ENCODE measurements around the gene TSPOAP1. TPM values are rescaled to one million over a fixed set of nuclear protein-coding genes. Genes with fewer than 3 reads are reported as not detected.

TSPOAP1 gene
- total and polyA plus RNA-seq, 2 of the 13 experiments (the other 11 are each of a cell fraction or from before 2014, with no cell fraction given) = not detected

GRCh38 chr17:58308173-58308984, 20.2 kb downstream of the TSPOAP1 start:
- Histone ChIP-seq H3K4me3 (replicated peaks in 1 of 3; ENCODE audit: insufficient read depth in 1 of 3, low read depth in 2 of 3, low read length in 3 of 3) (peak overlapping the region in 1 of 3 experiments; percentile 44; a peak in 1 of 6 replicates), H3K27ac (ENCODE audit: extremely low read length, insufficient read depth, low read length) (no peak overlapping the region), H3K79me2 (ENCODE audit: insufficient read depth, low read length) (no peaks in the 10 kb centered on the region), H3K9ac (ENCODE audit: insufficient read depth, low read depth, low read length) (no peak overlapping the region), H3K9me3 (ENCODE audit: low read length) (no peaks in the 10 kb centered on the region), H2AFZ (ENCODE audit: low read length) (no peak overlapping the region), H3K27me3 (ENCODE audit: control insufficient read depth in 1 of 2, insufficient read depth in 2 of 2, low read length in 2 of 2) (peaks cover 30 to 91% of the 10 kb centered on the region in 2 experiments; a peak in 4 of 5 replicates), H3K36me3 (replicated peaks in 1 of 2; ENCODE audit: control insufficient read depth in 1 of 2, insufficient read depth in 2 of 2, low read length in 2 of 2) (no peaks in the 10 kb centered on the region), H4K20me1 (ENCODE audit: insufficient read depth, low read length) (no peaks in the 10 kb centered on the region), H3K4me2 (ENCODE audit: low read depth, low read length) (peak overlapping the region; percentile 56), H3K4me1 (ENCODE audit: insufficient read depth, low read length) (peaks cover 18% of the 10 kb centered on the region)
- CTCF ChIA-PET (ENCODE audit: low intra/inter-chr PET ratio, low total read pairs) = interaction anchor here (2.2 to 2.4 kb wide), 2 partner anchors 9 to 139 kb away, joined by 9 to 24 read pairs; no protein-coding TSS in a partner anchor
- BruUV-seq (replicated peaks) = no TSS peak
- FAIRE-seq (peak; percentile 28), ATAC-seq (peak; percentile 88), DNase-seq (ENCODE audit: low spot score) (peak; percentile 39)
- intact Hi-C loops (cut with micrococcal nuclease; ENCODE audit: unreplicated experiment) = loop anchor here (2.0 kb wide), 1 partner anchor 138 kb away; no protein-coding TSS in a partner anchor
- POLR2A ChIA-PET = interaction anchor here (0.9 to 1.6 kb wide), 4 partner anchors 9 to 109 kb away, joined by 3 to 4 read pairs (median 3); partner anchors contain the start of gene RNF43
- in situ Hi-C loops (cut with HindIII; ENCODE audit: extremely low pct_ligation_motif_present, low pct_unique_long_range_greater_than_20kb) = loop anchor here (5.0 kb wide), 1 partner anchor 139 kb away; no protein-coding TSS in a partner anchor
- WGBS (ENCODE audit: low lambda C conversion rate) = 22% methylated on average over 24 of the region's 32 CpGs
- TF ChIP-seq FOSL2 (CRISPR knock-in tag; IDR thresholded peaks at IDR 0.05) (peak; percentile 23; the same call in 1 of the 2 replicates), ZNF44 (CRISPR knock-in tag; IDR thresholded peaks at IDR 0.05) (no peak), ZFP36 (IDR thresholded peaks at IDR 0.05; ENCODE audit: borderline replicate concordance, low read depth, low read length, partially characterized antibody) (peak; percentile 31), CBX5 (CRISPR knock-in tag; IDR thresholded peaks at IDR 0.05; ENCODE audit: borderline replicate concordance) (0 out of 2 replicates have a peak, but pooled peaks have one; percentile 10), ZNF749 (CRISPR knock-in tag; IDR thresholded peaks at IDR 0.05; ENCODE audit: borderline replicate concordance) (no peak), MXD1 (CRISPR knock-in tag; IDR thresholded peaks at IDR 0.05) (peak; percentile 54; the same call in 1 of the 2 replicates), ZNF672 (CRISPR knock-in tag; IDR thresholded peaks at IDR 0.05) (no peak), HNRNPL (IDR thresholded peaks at IDR 0.05; ENCODE audit: low read depth, low read length) (peak; percentile 87), XRCC5 (optimal IDR thresholded peaks at IDR 0.05; ENCODE audit: low read length) (peak; percentile 95), ZNF331 (CRISPR knock-in tag; IDR thresholded peaks at IDR 0.05) (0 out of 2 replicates have a peak, but pooled peaks have one; percentile 29), TRIM24 (CRISPR knock-in tag; IDR thresholded peaks at IDR 0.05) (no peak)
- TF ChIP-seq, protein P1, sequence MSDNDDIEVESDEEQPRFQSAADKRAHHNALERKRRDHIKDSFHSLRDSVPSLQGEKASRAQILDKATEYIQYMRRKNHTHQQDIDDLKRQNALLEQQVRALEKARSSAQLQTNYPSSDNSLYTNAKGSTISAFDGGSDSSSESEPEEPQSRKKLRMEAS (IDR thresholded peaks at IDR 0.05) = peak; percentile 50
- TF ChIP-seq, protein P2, sequence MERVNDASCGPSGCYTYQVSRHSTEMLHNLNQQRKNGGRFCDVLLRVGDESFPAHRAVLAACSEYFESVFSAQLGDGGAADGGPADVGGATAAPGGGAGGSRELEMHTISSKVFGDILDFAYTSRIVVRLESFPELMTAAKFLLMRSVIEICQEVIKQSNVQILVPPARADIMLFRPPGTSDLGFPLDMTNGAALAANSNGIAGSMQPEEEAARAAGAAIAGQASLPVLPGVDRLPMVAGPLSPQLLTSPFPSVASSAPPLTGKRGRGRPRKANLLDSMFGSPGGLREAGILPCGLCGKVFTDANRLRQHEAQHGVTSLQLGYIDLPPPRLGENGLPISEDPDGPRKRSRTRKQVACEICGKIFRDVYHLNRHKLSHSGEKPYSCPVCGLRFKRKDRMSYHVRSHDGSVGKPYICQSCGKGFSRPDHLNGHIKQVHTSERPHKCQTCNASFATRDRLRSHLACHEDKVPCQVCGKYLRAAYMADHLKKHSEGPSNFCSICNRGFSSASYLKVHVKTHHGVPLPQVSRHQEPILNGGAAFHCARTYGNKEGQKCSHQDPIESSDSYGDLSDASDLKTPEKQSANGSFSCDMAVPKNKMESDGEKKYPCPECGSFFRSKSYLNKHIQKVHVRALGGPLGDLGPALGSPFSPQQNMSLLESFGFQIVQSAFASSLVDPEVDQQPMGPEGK (CRISPR knock-in tag; IDR thresholded peaks at IDR 0.05) = peak; percentile 52; the same call in 1 of the 2 replicates
- TF ChIP-seq, protein P3, sequence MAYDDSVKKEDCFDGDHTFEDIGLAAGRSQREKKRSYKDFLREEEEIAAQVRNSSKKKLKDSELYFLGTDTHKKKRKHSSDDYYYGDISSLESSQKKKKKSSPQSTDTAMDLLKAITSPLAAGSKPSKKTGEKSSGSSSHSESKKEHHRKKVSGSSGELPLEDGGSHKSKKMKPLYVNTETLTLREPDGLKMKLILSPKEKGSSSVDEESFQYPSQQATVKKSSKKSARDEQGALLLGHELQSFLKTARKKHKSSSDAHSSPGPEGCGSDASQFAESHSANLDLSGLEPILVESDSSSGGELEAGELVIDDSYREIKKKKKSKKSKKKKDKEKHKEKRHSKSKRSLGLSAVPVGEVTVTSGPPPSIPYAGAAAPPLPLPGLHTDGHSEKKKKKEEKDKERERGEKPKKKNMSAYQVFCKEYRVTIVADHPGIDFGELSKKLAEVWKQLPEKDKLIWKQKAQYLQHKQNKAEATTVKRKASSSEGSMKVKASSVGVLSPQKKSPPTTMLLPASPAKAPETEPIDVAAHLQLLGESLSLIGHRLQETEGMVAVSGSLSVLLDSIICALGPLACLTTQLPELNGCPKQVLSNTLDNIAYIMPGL (CRISPR knock-in tag; IDR thresholded peaks at IDR 0.05; ENCODE audit: borderline replicate concordance in 1 of 2, low read depth in 1 of 2) = peak; percentile 43 to 84; a peak in 2 of 4 replicates

Data from HepG2 (cell line).